ENCODE measurements around the gene RASAL2. TPM values are rescaled to one million over a fixed set of nuclear protein-coding genes. Genes with fewer than 3 reads are reported as not detected.

RASAL2 gene
- total RNA-seq, 1 experiment from 2014 or later, result 22.2 TPM

- Histone ChIP-seq H2BK120ac (ENCODE audit: low read depth, low read length, poor library complexity, severe bottlenecking) (no peak overlapping the region), H3K79me1 (ENCODE audit: insufficient read depth, low read depth, low read length, poor library complexity, severe bottlenecking) (no peaks in the 10 kb centered on the region), H4K20me1 (ENCODE audit: control insufficient read depth, insufficient read depth, insufficient read length) (no peaks in the 10 kb centered on the region), H3K18ac (ENCODE audit: insufficient read length, low read depth, low read length) (no peak overlapping the region), H3K23ac (ENCODE audit: insufficient read length, low read depth, low read length) (no peak overlapping the region), H3K4me1 (ENCODE audit: insufficient read depth, low read length) (no peaks in the 10 kb centered on the region; the same call in 1 of the 2 replicates), H3K79me2 (ENCODE audit: insufficient read depth, low read length) (no peaks in the 10 kb centered on the region), H3K14ac (ENCODE audit: insufficient read depth, low read length) (no peak overlapping the region), H2AFZ (ENCODE audit: low read length) (no peak overlapping the region), H3K9me3 (ENCODE audit: control insufficient read depth, low read depth, low read length) (no peaks in the 10 kb centered on the region), H3K23me2 (ENCODE audit: insufficient read length, low read depth, low read length, poor library complexity, severe bottlenecking) (no peaks in the 10 kb centered on the region), H3K4ac (ENCODE audit: low read depth, low read length) (no peak overlapping the region), H3K4me2 (ENCODE audit: insufficient read depth, insufficient read length, low read length) (no peak overlapping the region), H4K5ac (ENCODE audit: insufficient read length, low read depth, low read length) (no peak overlapping the region), H3K9ac (ENCODE audit: extremely low read depth, insufficient read length, low read length) (no peak overlapping the region), H4K91ac (ENCODE audit: insufficient read length, low read depth, low read length) (no peak overlapping the region), H4K8ac (replicated peaks; ENCODE audit: insufficient read length, low read depth, low read length) (no peak overlapping the region), H2BK15ac (ENCODE audit: low read depth, low read length) (no peak overlapping the region), H2BK20ac (ENCODE audit: low read depth, low read length, poor library complexity, severe bottlenecking) (no peak overlapping the region), H3T11ph (ENCODE audit: low read length) (no peak overlapping the region), H3K56ac (ENCODE audit: insufficient read length, low read depth, low read length) (no peak overlapping the region), H2AK5ac (ENCODE audit: insufficient read length, low read length) (no peak overlapping the region), H2BK12ac (ENCODE audit: insufficient read length, low read depth, low read length) (no peak overlapping the region), H3K27me3 (ENCODE audit: insufficient read depth, low read length) (no peaks in the 10 kb centered on the region), H3K27ac (ENCODE audit: insufficient read length, low read depth, low read length) (no peak overlapping the region), H2BK5ac (ENCODE audit: insufficient read length, low read length) (no peak overlapping the region)
- H3K4me3 Mint-ChIP-seq, result no peak overlapping the region
- H3K4me1 Mint-ChIP-seq, result peaks cover 7 to 13% of the 10 kb centered on the region in 2 experiments
- H3K9me3 Mint-ChIP-seq, result no peaks in the 10 kb centered on the region
- H3K36me3 Mint-ChIP-seq (ENCODE audit: insufficient read depth in 1 of 3, low read depth in 3 of 3), result no peaks in the 10 kb centered on the region
- no peak overlapping the region for H3K27ac Mint-ChIP-seq
- WGBS (ENCODE audit: extremely low coverage, insufficient read length, low lambda C conversion rate), result no CpG with 5 or more reads among the region's 4 CpGs
- TF ChIP-seq, protein P1, sequence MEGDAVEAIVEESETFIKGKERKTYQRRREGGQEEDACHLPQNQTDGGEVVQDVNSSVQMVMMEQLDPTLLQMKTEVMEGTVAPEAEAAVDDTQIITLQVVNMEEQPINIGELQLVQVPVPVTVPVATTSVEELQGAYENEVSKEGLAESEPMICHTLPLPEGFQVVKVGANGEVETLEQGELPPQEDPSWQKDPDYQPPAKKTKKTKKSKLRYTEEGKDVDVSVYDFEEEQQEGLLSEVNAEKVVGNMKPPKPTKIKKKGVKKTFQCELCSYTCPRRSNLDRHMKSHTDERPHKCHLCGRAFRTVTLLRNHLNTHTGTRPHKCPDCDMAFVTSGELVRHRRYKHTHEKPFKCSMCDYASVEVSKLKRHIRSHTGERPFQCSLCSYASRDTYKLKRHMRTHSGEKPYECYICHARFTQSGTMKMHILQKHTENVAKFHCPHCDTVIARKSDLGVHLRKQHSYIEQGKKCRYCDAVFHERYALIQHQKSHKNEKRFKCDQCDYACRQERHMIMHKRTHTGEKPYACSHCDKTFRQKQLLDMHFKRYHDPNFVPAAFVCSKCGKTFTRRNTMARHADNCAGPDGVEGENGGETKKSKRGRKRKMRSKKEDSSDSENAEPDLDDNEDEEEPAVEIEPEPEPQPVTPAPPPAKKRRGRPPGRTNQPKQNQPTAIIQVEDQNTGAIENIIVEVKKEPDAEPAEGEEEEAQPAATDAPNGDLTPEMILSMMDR (conservative IDR thresholded peaks at IDR 0.05), result no peak
- peaks cover 6% of the 10 kb centered on the region for H3K27me3 Mint-ChIP-seq (ENCODE audit: low read depth)
- no peak for DNase-seq
These were observed 397.8 kb downstream of the RASAL2 start for GRCh38 chr1:178491721-178492120.
